GM23248 (cell line): ENCODE results near the gene BRF1. TPM values are rescaled to one million over a fixed set of nuclear protein-coding genes. Genes with fewer than 3 reads are reported as not detected.

Source experiments
- DNase-seq: peaks from one replicate; pipeline ENCODE4 v3.0.0-alpha.2; 2015
- H2AFZ ChIP-seq: fragments of 200-600 bp; sonication (generic); 2 replicates; pipeline ENCODE4 v1.6.1; 2016; ENCODE audit warnings: antibody characterized with exemption
- H3F3A ChIP-seq: fragments of 200-600 bp; sonication (generic); 2 replicates; pipeline ENCODE4 v1.6.1; 2016; ENCODE audit warnings: mild to moderate bottlenecking, antibody characterized with exemption, mixed run types; ENCODE audit not compliant: insufficient read depth
- H3K27ac ChIP-seq: fragments of 200-600 bp; sonication (generic); 2 replicates; pipeline ENCODE4 v1.5.1; 2016; ENCODE audit warnings: mild to moderate bottlenecking
- H3K27me3 ChIP-seq: fragments of 200-600 bp; sonication (generic); replicated peaks from 2 replicates; pipeline ENCODE4 v1.6.1; 2016; ENCODE audit warnings: mild to moderate bottlenecking; ENCODE audit not compliant: insufficient read depth
- H3K36me3 ChIP-seq: fragments of 200-600 bp; sonication (generic); 2 replicates; pipeline ENCODE4 v1.6.1; 2016; ENCODE audit warnings: low read depth, mild to moderate bottlenecking
- H3K4me1 ChIP-seq: fragments of 200-600 bp; sonication (generic); 2 replicates; pipeline ENCODE4 v1.6.1; 2016; ENCODE audit warnings: mild to moderate bottlenecking; ENCODE audit not compliant: insufficient read depth
- H3K4me2 ChIP-seq: fragments of 200-600 bp; sonication (generic); one replicate; pipeline ENCODE4 v1.6.1; 2016; ENCODE audit warnings: mild to moderate bottlenecking; ENCODE audit not compliant: unreplicated experiment
- H3K4me3 ChIP-seq: fragments of 200-600 bp; sonication (generic); 2 replicates; pipeline ENCODE4 v1.5.1; 2016; ENCODE audit warnings: mild to moderate bottlenecking
- H3K79me2 ChIP-seq: fragments of 200-600 bp; sonication (generic); 2 replicates; pipeline ENCODE4 v1.6.1; 2016; ENCODE audit warnings: mild to moderate bottlenecking; ENCODE audit not compliant: insufficient read depth
- H3K9ac ChIP-seq: fragments of 200-600 bp; sonication (generic); 2 replicates; pipeline ENCODE4 v1.6.1; 2016; ENCODE audit warnings: mild to moderate bottlenecking
- H3K9me2 ChIP-seq: fragments of 200-600 bp; sonication (generic); 2 replicates; pipeline ENCODE4 v1.6.1; 2016; ENCODE audit warnings: mixed run types, mild to moderate bottlenecking, moderate library complexity; ENCODE audit not compliant: insufficient read depth
- H3K9me3 ChIP-seq: fragments of 200-600 bp; sonication (generic); one replicate; pipeline ENCODE4 v1.6.1; 2017; ENCODE audit warnings: low read depth
- H4K20me1 ChIP-seq: fragments of 200-600 bp; sonication (generic); 2 replicates; pipeline ENCODE4 v1.6.0; 2016; ENCODE audit not compliant: insufficient read depth
- EZH2 ChIP-seq: fragments of 200-600 bp; sonication (generic); IDR thresholded peaks from 2 replicates; pipeline ENCODE4 v1.6.1; 2018; ENCODE audit warnings: antibody characterized with exemption, mild to moderate bottlenecking; ENCODE audit not compliant: insufficient read depth, poor library complexity, severe bottlenecking
- EZH2phosphoT487 ChIP-seq: fragments of 200-600 bp; sonication (generic); IDR thresholded peaks from 2 replicates; pipeline ENCODE4 v1.6.1; 2018; ENCODE audit warnings: antibody characterized with exemption, moderate library complexity, mild to moderate bottlenecking, low read depth; ENCODE audit not compliant: insufficient read depth
- WGBS, 2 experiments: methylation state at CpG; one replicate each; pipeline ENCODE4 v1.1.6; 2015 to 2017; ENCODE audit warnings: low lambda C conversion rate in 2 of 2, low coverage in 1 of 2; ENCODE audit errors: missing lambda C conversion rate in 2 of 2; 5-methylcytosine and 5-hydroxymethylcytosine counted together
- in situ Hi-C: fragments of 300-500 bp; cut with MboI; formaldehyde crosslinking; loops from 2 replicates; pipeline ENCODE4 v1.15.0; 2020
- polyA plus RNA-seq: library from polyadenylated mRNA; unstranded; fragments of >200 nt; fragmentation: Nextera tagmentation; extraction: Ambion mirVana; gene quantifications from 2 replicates; pipeline ENCODE4 v1.2.1, GENCODE V29; 2016
- total RNA-seq: library from RNA; depleted of rRNA; stranded (reverse); fragments of >200 nt; shearing (Covaris generic); gene quantifications from 2 replicates; pipeline ENCODE4 v1.2.3, GENCODE V29; 2014

BRF1 gene
- total and polyA plus RNA-seq, 2 experiments from 2014 or later, result 10.5 to 27.0 TPM

GRCh38 chr14:105326891-105327694 is 26.3 kb upstream of the BRF1 start:
- whole genome bisulfite sequencing, 2 experiments, result 84 to 89% methylated on average over 32 to 34 of the region's 34 CpGs
- Histone ChIP-seq H2AFZ (no peak overlapping the region), H3K9me3 (no peaks in the 10 kb centered on the region), H3K79me2 (peaks cover 55% of the 10 kb centered on the region), H3K27me3 (no peaks in the 10 kb centered on the region), H3F3A (no peaks in the 10 kb centered on the region), H3K9me2 (no peaks in the 10 kb centered on the region), H3K4me3 (no peak overlapping the region), H3K4me1 (peaks cover 13% of the 10 kb centered on the region), H3K9ac (no peak overlapping the region), H3K4me2 (no peak overlapping the region), H3K27ac (no peak overlapping the region), H4K20me1 (no peaks in the 10 kb centered on the region), H3K36me3 (no peaks in the 10 kb centered on the region)
- in situ Hi-C loops, result no loop called here
- TF ChIP-seq EZH2phosphoT487, result no peak
- no peak for TF ChIP-seq EZH2
- DNase-seq, result no peak

- Histone ChIP-seq H4K20me1 (no peaks in the 10 kb centered on the region), H3K4me2 (no peak overlapping the region), H3K79me2 (peaks cover 55% of the 10 kb centered on the region), H3K36me3 (no peaks in the 10 kb centered on the region), H3F3A (no peaks in the 10 kb centered on the region), H3K9ac (no peak overlapping the region), H3K9me3 (no peaks in the 10 kb centered on the region), H2AFZ (no peak overlapping the region), H3K27ac (no peak overlapping the region), H3K4me1 (peaks cover 13% of the 10 kb centered on the region), H3K27me3 (no peaks in the 10 kb centered on the region), H3K4me3 (no peak overlapping the region), H3K9me2 (no peaks in the 10 kb centered on the region)
- in situ Hi-C loops, result no loop called here
- DNase-seq, result no peak
- WGBS, 2 experiments, result 79 to 80% methylated on average over 9 of the region's 9 CpGs
- no peak for TF ChIP-seq EZH2
- TF ChIP-seq EZH2phosphoT487, result no peak
Observed at GRCh38 chr14:105326568-105326867, 25.7 kb upstream of the BRF1 start.

- TF ChIP-seq EZH2 (no peak), EZH2phosphoT487 (no peak)
- no peaks in the 10 kb centered on the region for H3K9me2 ChIP-seq
- H3F3A ChIP-seq, result no peaks in the 10 kb centered on the region
- H3K4me1 ChIP-seq, result peaks cover 8% of the 10 kb centered on the region
- H3K9me3 ChIP-seq, result no peaks in the 10 kb centered on the region
- H3K36me3 ChIP-seq, result no peaks in the 10 kb centered on the region
- no peak overlapping the region for H3K9ac ChIP-seq
- H3K27ac ChIP-seq, result no peak overlapping the region
- H3K27me3 ChIP-seq, result no peaks in the 10 kb centered on the region
- 90 to 91% methylated on average over 26 to 27 of the region's 27 CpGs for WGBS, 2 experiments
- H3K79me2 ChIP-seq, result peaks cover 55% of the 10 kb centered on the region
- no peak overlapping the region for H3K4me2 ChIP-seq
- no peak for DNase-seq
- no peak overlapping the region for H3K4me3 ChIP-seq
- H2AFZ ChIP-seq, result no peak overlapping the region
- in situ Hi-C loops, result no loop called here
- no peaks in the 10 kb centered on the region for H4K20me1 ChIP-seq
Observed at GRCh38 chr14:105325716-105326567, 25.1 kb upstream of the BRF1 start.

- Histone ChIP-seq H3K4me2 (no peak overlapping the region), H3K9me3 (no peaks in the 10 kb centered on the region), H3K27ac (no peak overlapping the region), H2AFZ (no peak overlapping the region), H3F3A (no peaks in the 10 kb centered on the region), H3K9ac (no peak overlapping the region), H3K4me3 (no peak overlapping the region), H3K36me3 (no peaks in the 10 kb centered on the region), H3K79me2 (peaks cover 55% of the 10 kb centered on the region), H3K4me1 (peaks cover 2% of the 10 kb centered on the region), H4K20me1 (no peaks in the 10 kb centered on the region), H3K9me2 (no peaks in the 10 kb centered on the region), H3K27me3 (no peaks in the 10 kb centered on the region)
- in situ Hi-C loops, result no loop called here
- WGBS, 2 experiments, result 86 to 89% methylated on average over 8 to 9 of the region's 9 CpGs
- TF ChIP-seq EZH2phosphoT487 (no peak), EZH2 (no peak)
- DNase-seq, result no peak
Observed at GRCh38 chr14:105325303-105325702, 24.5 kb upstream of the BRF1 start.
